Measurements from ENCODE around the gene TAB3.
"Not testable (repeated sequence)": the region's sequence is repeated elsewhere in the genome, so short reads cannot be mapped to it uniquely, and the experiment has no call there.

The TAB3 gene

GRCh38 chrX:30812326-30812725, 76.7 kb downstream of the TAB3 start:
- DNase-seq, result peak; percentile 37

GRCh38 chrX:30806187-30806728, 82.8 kb downstream of the TAB3 start:
- no peak for DNase-seq

- DNase-seq, result no peak
These were observed 84.6 kb downstream of the TAB3 start for GRCh38 chrX:30804462-30804861.

GRCh38 chrX:30800901-30801300, 88.2 kb downstream of the TAB3 start:
- no peak for DNase-seq

GRCh38 chrX:30799327-30799726, 89.7 kb downstream of the TAB3 start:
- no peak for DNase-seq

- no peak for DNase-seq
These were observed 90.2 kb downstream of the TAB3 start for GRCh38 chrX:30798810-30799209.

GRCh38 chrX:30797301-30797700, 91.8 kb downstream of the TAB3 start:
- DNase-seq, result not testable (repeated sequence)

- no peak for DNase-seq
These were observed 92.8 kb downstream of the TAB3 start for GRCh38 chrX:30795981-30796958.

- no peak for DNase-seq
These were observed 94.6 kb downstream of the TAB3 start for GRCh38 chrX:30794497-30794896.

GRCh38 chrX:30793767-30794103, 95.3 kb downstream of the TAB3 start:
- no peak for DNase-seq

GRCh38 chrX:30793075-30793766, 95.8 kb downstream of the TAB3 start:
- DNase-seq, result no peak

- DNase-seq, result no peak
These were observed 97.5 kb downstream of the TAB3 start for GRCh38 chrX:30791296-30792278.

GRCh38 chrX:30787012-30787411, 102.0 kb downstream of the TAB3 start:
- no peak for DNase-seq

GRCh38 chrX:30786374-30786773, 102.7 kb downstream of the TAB3 start:
- DNase-seq, result no peak

- no peak for DNase-seq
These were observed 107.2 kb downstream of the TAB3 start for GRCh38 chrX:30781711-30782444.

GRCh38 chrX:30779453-30780030, 109.5 kb downstream of the TAB3 start:
- DNase-seq, result no peak

GRCh38 chrX:30777575-30777974, 111.5 kb downstream of the TAB3 start:
- DNase-seq, result peak; percentile 4
